22Rv1 (cell line): ENCODE results near the gene PIK3C3.

Experiments used
- ZFX ChIP-seq: fragments of 450-650 bp; IDR thresholded peaks from 2 replicates; pipeline ENCODE4 v1.6.1; 2017; ENCODE audit warnings: antibody characterized with exemption, borderline replicate concordance
- TF ChIP-seq, protein P1 (sequence below): fragments of 450-650 bp; IDR thresholded peaks from 2 replicates; pipeline ENCODE4 v1.5.1; 2017; ENCODE audit warnings: mild to moderate bottlenecking

GRCh38 chr18:41922841-41923240, 32.2 kb upstream of the PIK3C3 start:
- TF ChIP-seq, protein P1, sequence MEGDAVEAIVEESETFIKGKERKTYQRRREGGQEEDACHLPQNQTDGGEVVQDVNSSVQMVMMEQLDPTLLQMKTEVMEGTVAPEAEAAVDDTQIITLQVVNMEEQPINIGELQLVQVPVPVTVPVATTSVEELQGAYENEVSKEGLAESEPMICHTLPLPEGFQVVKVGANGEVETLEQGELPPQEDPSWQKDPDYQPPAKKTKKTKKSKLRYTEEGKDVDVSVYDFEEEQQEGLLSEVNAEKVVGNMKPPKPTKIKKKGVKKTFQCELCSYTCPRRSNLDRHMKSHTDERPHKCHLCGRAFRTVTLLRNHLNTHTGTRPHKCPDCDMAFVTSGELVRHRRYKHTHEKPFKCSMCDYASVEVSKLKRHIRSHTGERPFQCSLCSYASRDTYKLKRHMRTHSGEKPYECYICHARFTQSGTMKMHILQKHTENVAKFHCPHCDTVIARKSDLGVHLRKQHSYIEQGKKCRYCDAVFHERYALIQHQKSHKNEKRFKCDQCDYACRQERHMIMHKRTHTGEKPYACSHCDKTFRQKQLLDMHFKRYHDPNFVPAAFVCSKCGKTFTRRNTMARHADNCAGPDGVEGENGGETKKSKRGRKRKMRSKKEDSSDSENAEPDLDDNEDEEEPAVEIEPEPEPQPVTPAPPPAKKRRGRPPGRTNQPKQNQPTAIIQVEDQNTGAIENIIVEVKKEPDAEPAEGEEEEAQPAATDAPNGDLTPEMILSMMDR: no peak
- no peak for TF ChIP-seq ZFX
